Hepatocyte (in vitro differentiated cells): ENCODE data around the gene WWTR1. TPM values are rescaled to one million over a fixed set of nuclear protein-coding genes. Genes with fewer than 3 reads are reported as not detected.

Source experiments
- DNase-seq: peaks from one replicate; pipeline ENCODE4 v3.0.0-alpha.2; 2016; ENCODE audit warnings: low spot score
- H2AFZ ChIP-seq: fragments of 200-600 bp; sonication (generic); 2 replicates; pipeline ENCODE4 v1.6.0; 2016; ENCODE audit warnings: antibody characterized with exemption, mild to moderate bottlenecking
- H3K27ac ChIP-seq: fragments of 200-600 bp; sonication (generic); 2 replicates; pipeline ENCODE4 v1.5.1; 2016; ENCODE audit warnings: mild to moderate bottlenecking
- H3K27me3 ChIP-seq: fragments of 200-600 bp; sonication (generic); 2 replicates; pipeline ENCODE4 v1.6.1; 2016
- H3K36me3 ChIP-seq: fragments of 200-600 bp; sonication (generic); replicated peaks from 2 replicates; pipeline ENCODE4 v1.5.1; 2016; ENCODE audit warnings: low read depth; ENCODE audit not compliant: insufficient read depth
- H3K4me1 ChIP-seq: fragments of 200-600 bp; sonication (generic); 2 replicates; pipeline ENCODE4 v1.5.1; 2016; ENCODE audit warnings: mild to moderate bottlenecking, moderate library complexity; ENCODE audit not compliant: insufficient read depth
- H3K4me2 ChIP-seq: fragments of 200-600 bp; sonication (generic); 2 replicates; pipeline ENCODE4 v1.6.0; 2016
- H3K4me3 ChIP-seq: fragments of 200-600 bp; sonication (generic); 2 replicates; pipeline ENCODE4 v1.5.1; 2016; ENCODE audit warnings: mild to moderate bottlenecking
- H3K79me2 ChIP-seq: fragments of 200-600 bp; sonication (generic); 2 replicates; pipeline ENCODE4 v1.6.0; 2017; ENCODE audit warnings: mild to moderate bottlenecking
- H3K9me2 ChIP-seq: fragments of 200-600 bp; sonication (generic); replicated peaks from 2 replicates; pipeline ENCODE4 v1.6.0; 2017; ENCODE audit warnings: mild to moderate bottlenecking; ENCODE audit not compliant: insufficient read depth
- H3K9me3 ChIP-seq: fragments of 200-600 bp; sonication (generic); 2 replicates; pipeline ENCODE4 v1.5.1; 2016; ENCODE audit warnings: low read depth, mild to moderate bottlenecking
- H4K20me1 ChIP-seq: fragments of 200-600 bp; sonication (generic); 2 replicates; pipeline ENCODE4 v1.6.0; 2016; ENCODE audit warnings: mild to moderate bottlenecking; ENCODE audit not compliant: insufficient read depth, poor library complexity, severe bottlenecking
- EZH2 ChIP-seq: fragments of 200-600 bp; sonication (generic); IDR thresholded peaks from 2 replicates; pipeline ENCODE4 v1.6.1; 2016; ENCODE audit warnings: antibody characterized with exemption, mild to moderate bottlenecking, borderline replicate concordance
- EZH2phosphoT487 ChIP-seq: fragments of 200-600 bp; sonication (generic); IDR thresholded peaks from one replicate; pipeline ENCODE4 v1.6.1; 2018; ENCODE audit warnings: antibody characterized with exemption, mild to moderate bottlenecking, low read depth, moderate library complexity; ENCODE audit not compliant: unreplicated experiment, severe bottlenecking
- WGBS: methylation state at CpG from one replicate; pipeline ENCODE4 v1.1.6; 2016; ENCODE audit warnings: low lambda C conversion rate; ENCODE audit errors: missing lambda C conversion rate; 5-methylcytosine and 5-hydroxymethylcytosine counted together
- polyA plus RNA-seq: library from polyadenylated mRNA; unstranded; fragments of >200 nt; fragmentation: Nextera tagmentation; extraction: Ambion mirVana; gene quantifications from 2 replicates; pipeline ENCODE4 v1.2.1, GENCODE V29; 2016
- total RNA-seq: library from RNA; depleted of rRNA; stranded (reverse); fragments of >200 nt; gene quantifications from 2 replicates; pipeline ENCODE4 v1.2.3, GENCODE V29; 2014
- TF ChIP-seq, protein P1 (sequence below): fragments of 200-600 bp; sonication (generic); IDR thresholded peaks from 2 replicates; pipeline ENCODE4 v1.5.1; 2016; ENCODE audit warnings: antibody characterized with exemption, mild to moderate bottlenecking; ENCODE audit not compliant: poor library complexity

WWTR1 gene
- total and polyA plus RNA-seq, 2 experiments from 2014 or later = 40.5 to 54.7 TPM

DNA sequence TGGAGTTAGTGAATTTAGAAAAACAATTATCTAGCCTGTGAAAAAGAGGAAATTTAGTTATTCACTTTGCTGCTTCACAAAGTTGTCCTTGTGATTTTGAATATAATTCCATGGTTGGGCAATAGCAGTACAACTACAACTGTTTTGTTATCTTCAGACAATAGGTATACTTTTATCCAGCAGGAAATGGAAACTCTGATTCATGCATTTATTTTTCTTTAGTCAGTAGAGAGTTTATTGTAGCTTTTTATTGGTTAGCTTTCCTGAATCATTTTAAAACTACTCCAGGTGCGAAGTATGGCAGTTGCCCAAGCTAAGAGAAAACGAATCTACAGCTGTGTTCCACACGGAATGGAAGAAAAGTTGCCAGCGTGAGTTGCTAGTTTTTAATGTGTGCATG lies 103.0 kb downstream of the WWTR1 start:
- WGBS = 55% methylated on average over 4 of the region's 4 CpGs
- H3K9me3 ChIP-seq = no peaks in the 10 kb centered on the region
- peaks cover 30% of the 10 kb centered on the region for H3K79me2 ChIP-seq
- no peaks in the 10 kb centered on the region for H3K9me2 ChIP-seq
- no peaks in the 10 kb centered on the region for H3K36me3 ChIP-seq
- peak; percentile 46 for DNase-seq
- peak overlapping the region; percentile 88 for H3K27ac ChIP-seq
- H4K20me1 ChIP-seq = no peaks in the 10 kb centered on the region
- no peak overlapping the region for H2AFZ ChIP-seq
- H3K4me3 ChIP-seq = no peak overlapping the region
- TF ChIP-seq, protein P1, sequence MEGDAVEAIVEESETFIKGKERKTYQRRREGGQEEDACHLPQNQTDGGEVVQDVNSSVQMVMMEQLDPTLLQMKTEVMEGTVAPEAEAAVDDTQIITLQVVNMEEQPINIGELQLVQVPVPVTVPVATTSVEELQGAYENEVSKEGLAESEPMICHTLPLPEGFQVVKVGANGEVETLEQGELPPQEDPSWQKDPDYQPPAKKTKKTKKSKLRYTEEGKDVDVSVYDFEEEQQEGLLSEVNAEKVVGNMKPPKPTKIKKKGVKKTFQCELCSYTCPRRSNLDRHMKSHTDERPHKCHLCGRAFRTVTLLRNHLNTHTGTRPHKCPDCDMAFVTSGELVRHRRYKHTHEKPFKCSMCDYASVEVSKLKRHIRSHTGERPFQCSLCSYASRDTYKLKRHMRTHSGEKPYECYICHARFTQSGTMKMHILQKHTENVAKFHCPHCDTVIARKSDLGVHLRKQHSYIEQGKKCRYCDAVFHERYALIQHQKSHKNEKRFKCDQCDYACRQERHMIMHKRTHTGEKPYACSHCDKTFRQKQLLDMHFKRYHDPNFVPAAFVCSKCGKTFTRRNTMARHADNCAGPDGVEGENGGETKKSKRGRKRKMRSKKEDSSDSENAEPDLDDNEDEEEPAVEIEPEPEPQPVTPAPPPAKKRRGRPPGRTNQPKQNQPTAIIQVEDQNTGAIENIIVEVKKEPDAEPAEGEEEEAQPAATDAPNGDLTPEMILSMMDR = no peak
- no peak for TF ChIP-seq EZH2
- TF ChIP-seq EZH2phosphoT487 = no peak
- H3K4me1 ChIP-seq = peaks cover 26% of the 10 kb centered on the region
- peak overlapping the region; percentile 49 for H3K4me2 ChIP-seq
- H3K27me3 ChIP-seq = no peaks in the 10 kb centered on the region

DNA sequence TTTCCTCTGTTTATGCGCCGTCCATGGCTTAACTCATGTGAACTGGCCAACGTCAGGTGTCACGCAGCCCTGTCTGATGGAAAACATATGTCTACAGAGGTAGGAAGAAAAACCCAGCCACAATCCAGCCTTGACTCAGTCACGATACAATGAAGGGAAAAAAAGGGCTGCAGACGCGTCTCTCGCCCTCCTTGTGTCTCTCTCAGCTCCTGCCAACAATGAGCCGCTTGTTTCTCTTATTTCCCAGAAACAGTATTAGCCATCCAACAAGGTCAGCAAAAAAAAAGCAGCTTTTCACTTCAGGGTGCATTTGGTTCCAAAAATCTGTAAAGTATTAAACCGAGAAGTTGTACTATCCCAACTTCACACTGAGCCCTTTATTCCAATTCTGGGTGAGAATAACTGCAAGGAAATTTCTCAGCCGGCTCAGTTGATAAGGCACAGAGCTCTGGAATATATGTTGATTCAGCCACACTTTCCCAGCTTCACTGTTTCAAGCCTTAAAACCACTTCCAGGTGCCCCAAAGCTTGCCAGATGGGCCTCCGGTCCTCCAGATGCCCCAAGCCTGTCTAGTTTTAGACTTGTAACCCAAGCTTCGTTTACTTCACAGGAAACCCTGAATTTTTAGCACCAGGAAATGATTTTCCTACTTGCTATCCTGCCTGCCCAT lies 103.9 kb downstream of the WWTR1 start:
- Histone ChIP-seq H3K9me2 (no peaks in the 10 kb centered on the region), H4K20me1 (no peaks in the 10 kb centered on the region), H3K36me3 (no peaks in the 10 kb centered on the region), H3K9me3 (no peaks in the 10 kb centered on the region), H3K4me3 (no peak overlapping the region), H3K4me1 (peaks cover 26% of the 10 kb centered on the region), H3K4me2 (peak overlapping the region; percentile 49), H2AFZ (no peak overlapping the region), H3K27me3 (no peaks in the 10 kb centered on the region), H3K79me2 (peaks cover 35% of the 10 kb centered on the region), H3K27ac (peak overlapping the region; percentile 88)
- 41% methylated on average over 13 of the region's 13 CpGs for WGBS
- TF ChIP-seq EZH2 = no peak
- no peak for TF ChIP-seq EZH2phosphoT487
- TF ChIP-seq, protein P1 = no peak
- peak; percentile 71 for DNase-seq

DNA sequence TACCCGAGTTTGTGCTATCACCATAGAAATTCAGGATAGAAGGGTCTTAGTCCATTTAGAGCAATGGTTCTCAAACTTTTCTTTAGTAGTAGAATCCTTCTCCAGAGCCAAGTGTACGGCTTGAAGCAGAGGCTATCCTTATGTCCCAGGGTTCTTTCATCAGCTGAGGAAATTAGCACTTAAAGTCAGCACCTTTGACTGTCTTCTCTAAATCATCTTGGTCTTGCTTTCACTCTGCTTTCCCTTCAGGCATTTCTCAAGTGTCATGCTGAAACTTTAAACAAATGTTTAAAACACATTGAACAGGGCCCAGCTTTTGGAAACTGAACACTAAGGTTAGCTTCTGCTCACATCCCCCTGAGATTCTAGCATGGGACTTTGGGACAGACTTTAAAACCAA lies 105.1 kb downstream of the WWTR1 start:
- no peak for DNase-seq
- Histone ChIP-seq H3K36me3 (no peaks in the 10 kb centered on the region), H3K4me2 (no peak overlapping the region), H3K4me1 (peaks cover 33% of the 10 kb centered on the region), H3K27ac (peak overlapping the region; percentile 88), H3K9me2 (no peaks in the 10 kb centered on the region), H3K79me2 (peaks cover 29% of the 10 kb centered on the region), H4K20me1 (no peaks in the 10 kb centered on the region), H3K9me3 (no peaks in the 10 kb centered on the region), H3K27me3 (no peaks in the 10 kb centered on the region), H3K4me3 (no peak overlapping the region), H2AFZ (no peak overlapping the region)
- TF ChIP-seq EZH2phosphoT487 (no peak), EZH2 (no peak)
- TF ChIP-seq, protein P1 = no peak
- 58% methylated on average over 2 of the region's 2 CpGs for WGBS
